Amniotic epithelial cell (primary cell): ENCODE data around the gene MAP3K4.
A peak's percentile ranks its signal among the peaks of the same experiment; 100 is the strongest.
"Not testable (repeated sequence)": the region's sequence is repeated elsewhere in the genome, so short reads cannot be mapped to it uniquely, and the experiment has no call there.

Experiments
- DNase-seq: peaks from one replicate; pipeline ENCODE4 v3.0.0-alpha.2; 2010; ENCODE audit warnings: low read depth

MAP3K4 gene

DNA sequence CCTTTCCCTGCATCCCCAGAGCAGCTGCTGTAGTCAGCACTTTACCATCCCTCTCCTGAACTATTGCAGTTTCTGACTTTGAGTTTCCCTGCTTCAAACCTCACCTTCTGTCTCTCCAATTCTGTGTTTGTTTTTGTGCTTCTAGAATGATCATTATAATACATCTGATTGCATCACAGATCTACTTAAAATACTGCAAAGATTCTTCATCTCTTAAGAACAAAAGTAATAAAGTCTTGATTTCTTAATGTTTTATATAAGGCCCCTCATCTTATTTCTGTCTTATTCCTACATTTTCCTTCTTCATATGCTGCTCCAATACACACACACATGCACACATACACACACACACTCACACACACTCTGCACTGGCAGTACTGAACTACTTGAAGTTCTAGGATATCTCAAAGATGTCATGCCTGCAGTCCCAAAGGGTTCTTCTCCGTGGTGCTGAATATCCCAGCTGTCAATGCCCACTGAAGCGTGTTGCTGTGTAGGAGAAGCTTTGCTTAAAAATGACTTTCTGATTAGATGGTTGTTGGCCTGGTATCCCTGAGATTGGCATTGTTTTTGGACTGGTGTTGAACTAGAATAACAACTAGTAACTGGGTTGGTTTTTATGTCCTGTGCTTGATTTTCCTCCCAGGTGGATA, 97.2 kb downstream of the MAP3K4 start:
- peak; percentile 42 for DNase-seq

DNA sequence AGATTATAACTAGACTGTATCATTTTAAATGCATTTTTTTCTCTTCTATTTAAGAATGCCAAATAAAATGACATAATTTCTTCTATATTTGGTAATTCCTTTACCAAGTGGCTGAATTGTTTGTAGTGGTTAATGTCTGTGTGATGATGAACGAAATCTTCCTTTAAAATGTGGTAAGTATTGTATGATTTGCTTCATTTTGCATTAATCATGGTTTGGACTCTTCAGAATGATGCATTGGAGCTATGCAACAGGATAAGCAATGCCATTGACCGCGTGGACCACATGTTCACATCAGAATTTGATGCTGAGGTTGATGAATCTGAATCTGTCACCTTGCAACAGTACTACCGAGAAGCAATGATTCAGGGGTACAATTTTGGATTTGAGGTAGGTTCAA, 99.6 kb downstream of the MAP3K4 start:
- DNase-seq: peak; percentile 61

DNA sequence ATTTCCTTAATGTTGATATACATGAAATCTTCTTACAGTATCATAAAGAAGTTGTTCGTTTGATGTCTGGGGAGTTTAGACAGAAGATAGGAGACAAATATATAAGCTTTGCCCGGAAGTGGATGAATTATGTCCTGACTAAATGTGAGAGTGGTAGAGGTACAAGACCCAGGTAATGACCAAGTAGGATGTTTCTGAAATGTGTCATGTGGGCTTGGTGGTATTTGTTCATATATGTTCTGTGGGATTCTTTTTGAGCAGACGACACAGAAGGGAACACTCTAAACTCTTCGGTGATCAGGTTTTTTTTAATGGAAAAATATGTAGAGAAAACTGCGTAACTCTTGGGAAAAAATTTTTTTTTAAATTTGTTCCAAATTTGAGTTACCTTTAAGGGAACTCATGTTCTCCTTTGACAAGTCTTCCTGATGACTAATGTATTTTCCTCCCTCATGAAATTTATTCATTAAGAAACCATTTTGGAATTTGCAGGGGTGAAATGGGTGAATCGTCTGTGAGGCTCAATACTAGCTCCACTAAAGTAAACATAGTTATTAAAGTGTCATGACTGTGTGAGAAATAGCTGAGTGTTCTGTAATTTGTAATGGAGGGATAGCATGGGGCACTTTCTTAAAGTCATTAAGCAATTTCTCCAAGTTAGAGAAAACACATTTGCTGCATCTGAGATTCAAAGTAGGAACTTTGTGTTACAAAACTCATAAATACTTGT, 100.6 kb downstream of the MAP3K4 start:
- DNase-seq: peak; percentile 84

DNA sequence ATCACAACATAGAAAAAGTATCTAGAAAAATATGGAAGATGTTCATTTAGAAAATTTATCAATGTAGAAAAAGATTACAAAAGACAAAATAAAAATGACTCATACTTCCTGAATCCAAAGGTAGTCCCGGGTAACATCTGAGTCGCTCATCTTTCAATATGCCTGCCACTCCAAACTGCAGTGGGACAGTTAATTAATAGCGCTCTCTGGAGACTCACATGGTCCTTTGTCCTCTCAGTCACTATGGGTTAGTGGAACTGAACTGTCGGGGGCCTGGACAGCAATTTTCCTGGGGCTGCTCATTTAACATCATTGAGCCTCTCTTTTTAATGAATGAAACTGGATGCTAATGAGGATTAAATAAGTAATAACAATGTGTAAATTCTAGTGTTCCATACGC, 103.4 kb downstream of the MAP3K4 start:
- no peak for DNase-seq

DNA sequence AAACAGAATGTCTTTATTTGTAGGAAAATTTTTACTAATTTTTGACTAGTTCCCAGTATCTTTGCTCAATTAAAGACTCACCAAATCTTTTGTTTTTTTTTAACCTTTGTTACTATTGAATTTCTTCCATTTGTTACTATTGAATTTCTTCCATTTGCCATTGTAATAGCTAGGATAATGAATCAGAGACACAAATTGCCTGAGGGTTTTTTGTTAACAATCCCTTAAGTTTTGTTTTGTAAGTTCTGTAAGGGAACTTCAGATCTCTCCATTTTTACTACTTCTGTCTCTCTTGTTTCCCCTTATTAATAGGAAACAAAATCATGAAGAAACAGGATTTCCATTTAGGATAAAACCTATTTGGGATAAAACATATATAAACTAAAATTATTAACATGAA, 104.3 kb downstream of the MAP3K4 start:
- DNase-seq: no peak

DNA sequence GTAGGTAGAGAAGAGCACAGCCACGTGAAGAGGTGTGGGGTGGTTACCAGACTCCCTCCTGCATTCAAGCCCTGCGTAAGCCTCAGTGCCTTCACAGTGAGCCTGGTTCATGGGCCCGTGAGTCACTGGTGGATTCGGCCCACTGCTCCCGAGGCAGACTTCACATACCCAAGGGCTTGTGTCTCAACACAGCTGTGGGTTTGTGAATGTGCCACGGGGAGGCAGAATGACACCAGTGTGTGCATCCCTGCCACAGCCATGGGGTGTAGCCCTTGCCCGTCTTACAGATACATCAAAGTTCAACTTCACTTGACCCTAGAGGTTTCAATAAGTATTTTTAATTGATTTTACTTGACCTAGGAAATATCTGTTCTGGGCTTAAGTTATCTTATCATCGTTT, 108.5 kb downstream of the MAP3K4 start:
- no peak for DNase-seq

DNA sequence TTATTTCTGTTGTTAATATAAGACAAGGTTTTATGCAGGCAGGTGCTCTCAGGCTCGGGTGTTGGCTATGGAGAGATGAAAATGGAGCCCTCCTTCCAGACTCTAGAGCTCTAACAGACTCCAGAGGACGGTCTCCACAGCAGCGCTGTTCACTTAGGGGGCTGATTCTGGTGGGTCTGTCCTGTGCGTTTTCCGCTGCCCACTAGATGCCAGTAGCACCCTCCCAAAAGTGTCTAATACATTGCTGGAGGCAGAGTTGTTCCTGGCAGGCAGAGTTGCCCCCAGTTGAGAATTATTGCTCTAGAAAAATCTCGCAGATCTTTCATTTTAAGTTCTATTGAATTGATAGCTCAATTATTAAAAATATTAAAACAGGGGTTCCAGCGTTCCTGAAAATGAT, 109.9 kb downstream of the MAP3K4 start:
- no peak for DNase-seq

DNA sequence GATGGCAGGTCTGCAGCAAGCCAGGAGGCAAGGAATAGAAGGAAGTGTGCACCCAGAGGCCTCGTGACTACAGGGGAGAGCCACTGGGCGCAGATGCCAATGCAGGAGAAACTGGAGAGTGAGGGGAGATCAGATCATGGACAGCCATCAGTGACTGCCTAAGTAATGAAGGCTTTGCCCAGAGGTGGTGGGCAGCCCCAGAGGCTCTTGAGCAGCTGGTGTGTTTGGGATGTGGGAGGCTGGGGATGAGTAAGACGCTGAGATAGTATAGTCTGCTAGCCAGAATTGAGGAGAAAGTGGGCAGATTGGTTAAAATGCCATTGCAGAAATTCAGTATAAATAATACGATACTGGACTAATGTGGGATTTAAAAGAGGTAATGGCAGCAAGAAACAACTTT, 111.9 kb downstream of the MAP3K4 start:
- no peak for DNase-seq

DNA sequence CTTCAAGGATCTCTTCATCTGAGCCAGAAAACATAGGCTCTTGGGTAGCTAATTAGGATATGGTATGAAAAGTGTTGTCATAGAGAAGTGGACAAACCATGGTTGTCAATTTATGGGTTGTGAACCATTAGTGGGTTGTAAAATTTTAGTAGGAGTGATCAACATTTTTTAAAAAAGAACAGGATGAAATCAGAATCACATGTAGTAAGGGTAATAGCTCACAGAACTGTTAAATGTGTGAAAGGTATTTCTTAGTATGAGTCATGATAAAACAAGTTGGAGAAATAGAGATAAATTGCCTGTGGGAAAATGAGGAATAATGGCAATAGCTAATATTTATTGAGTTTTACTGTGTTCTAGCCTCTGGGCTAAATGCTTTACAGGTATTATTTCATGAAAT, 113.4 kb downstream of the MAP3K4 start:
- DNase-seq: peak; percentile 41

DNA sequence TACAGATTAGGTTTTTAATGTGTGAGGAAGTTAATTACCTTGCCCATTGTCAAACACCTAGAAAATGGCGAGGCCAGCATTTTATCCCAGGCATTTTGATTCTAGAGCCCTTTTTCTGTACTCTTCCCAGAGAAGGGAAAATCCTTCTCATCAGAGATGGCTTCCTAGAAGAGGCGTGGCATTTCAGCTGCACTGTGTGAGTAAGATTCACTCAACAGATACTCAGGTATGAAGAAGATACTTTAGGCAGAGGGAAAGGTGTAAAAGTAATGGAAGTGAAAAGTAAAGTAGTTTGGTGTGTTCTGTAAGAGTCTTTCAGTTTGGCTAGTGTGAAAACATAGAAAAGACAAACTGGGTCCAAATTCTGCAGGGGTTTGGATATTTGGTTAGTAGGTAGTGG, 113.8 kb downstream of the MAP3K4 start:
- DNase-seq: no peak

DNA sequence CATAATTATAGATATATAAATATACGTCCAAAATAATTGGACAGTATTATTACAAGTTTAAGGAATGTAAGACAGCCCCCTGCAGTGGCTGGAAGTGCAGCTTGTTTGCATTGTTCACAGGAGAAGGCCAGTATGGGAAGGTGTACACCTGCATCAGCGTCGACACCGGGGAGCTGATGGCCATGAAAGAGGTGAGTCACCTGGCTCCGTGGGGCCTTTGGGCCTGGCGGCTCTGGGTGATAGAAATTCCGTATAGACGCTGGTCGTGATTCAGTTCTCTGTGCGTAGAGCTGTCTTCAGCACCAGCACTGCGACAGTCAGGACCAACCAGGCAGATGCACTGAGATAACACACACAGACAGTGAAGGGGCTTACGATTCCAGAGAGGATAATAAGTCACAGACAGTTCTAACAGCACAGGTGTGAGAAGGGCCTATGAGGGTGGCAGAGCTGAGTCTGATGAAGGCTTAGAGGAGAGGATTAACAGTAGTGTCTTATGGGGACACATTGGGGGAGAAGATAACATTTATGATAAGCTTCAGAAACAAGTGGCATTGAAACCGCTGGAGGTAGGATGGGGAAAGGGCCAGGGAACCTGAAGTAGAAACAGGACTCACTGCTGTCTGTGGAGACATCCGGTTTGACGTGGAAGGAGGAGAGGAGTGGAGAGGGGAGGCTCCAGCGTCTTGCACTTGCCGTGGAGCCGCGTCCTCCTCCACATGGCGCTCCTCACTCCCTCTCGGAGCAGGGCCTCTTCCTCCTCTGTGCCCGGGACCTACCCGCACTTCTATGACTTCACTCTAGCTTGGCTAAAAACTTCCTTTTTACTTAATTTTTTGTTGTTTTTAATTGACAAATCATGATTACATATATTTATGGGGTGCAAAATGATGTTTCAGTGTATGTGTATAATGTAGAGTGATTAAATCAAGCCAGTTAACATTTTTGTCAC, 116.5 kb downstream of the MAP3K4 start:
- no peak for DNase-seq

DNA sequence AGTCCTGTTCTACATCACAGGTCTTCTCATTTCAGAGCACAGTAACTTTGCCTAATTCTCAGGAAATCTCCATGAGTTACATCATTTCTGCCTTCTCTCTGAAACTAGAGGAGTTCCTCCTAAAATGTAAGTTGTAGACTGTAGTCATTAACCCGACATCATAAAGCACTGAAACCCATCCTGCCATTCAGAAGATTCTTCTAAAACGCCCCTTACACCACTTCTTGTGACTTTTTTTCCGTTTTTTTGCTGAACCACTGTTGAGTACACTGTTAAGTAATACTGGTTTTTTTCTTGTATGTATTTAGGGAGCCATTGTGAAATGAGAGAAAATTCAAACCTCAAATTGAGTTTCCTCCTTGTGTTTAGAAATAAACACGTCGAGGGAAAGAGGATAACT, 117.3 kb downstream of the MAP3K4 start:
- DNase-seq: no peak

DNA sequence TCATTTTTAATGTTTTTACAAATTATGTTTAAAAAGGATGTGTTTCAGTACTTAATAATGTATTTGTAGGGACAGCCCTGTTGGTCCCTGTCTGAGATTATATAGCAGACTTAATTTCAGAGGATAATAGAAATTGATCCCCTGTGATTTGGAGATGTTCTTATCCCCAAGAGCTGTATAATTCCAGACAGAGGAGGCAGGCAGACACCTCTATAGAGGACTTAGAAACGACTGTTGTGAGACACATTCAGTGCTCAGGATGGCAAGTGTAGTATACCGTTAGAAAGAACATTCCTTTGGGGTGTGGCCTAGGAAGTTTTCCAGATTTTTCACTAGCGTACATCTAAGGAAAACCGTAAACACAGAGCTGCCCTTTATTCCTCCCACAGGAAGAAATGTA, 117.8 kb downstream of the MAP3K4 start:
- DNase-seq: no peak

DNA sequence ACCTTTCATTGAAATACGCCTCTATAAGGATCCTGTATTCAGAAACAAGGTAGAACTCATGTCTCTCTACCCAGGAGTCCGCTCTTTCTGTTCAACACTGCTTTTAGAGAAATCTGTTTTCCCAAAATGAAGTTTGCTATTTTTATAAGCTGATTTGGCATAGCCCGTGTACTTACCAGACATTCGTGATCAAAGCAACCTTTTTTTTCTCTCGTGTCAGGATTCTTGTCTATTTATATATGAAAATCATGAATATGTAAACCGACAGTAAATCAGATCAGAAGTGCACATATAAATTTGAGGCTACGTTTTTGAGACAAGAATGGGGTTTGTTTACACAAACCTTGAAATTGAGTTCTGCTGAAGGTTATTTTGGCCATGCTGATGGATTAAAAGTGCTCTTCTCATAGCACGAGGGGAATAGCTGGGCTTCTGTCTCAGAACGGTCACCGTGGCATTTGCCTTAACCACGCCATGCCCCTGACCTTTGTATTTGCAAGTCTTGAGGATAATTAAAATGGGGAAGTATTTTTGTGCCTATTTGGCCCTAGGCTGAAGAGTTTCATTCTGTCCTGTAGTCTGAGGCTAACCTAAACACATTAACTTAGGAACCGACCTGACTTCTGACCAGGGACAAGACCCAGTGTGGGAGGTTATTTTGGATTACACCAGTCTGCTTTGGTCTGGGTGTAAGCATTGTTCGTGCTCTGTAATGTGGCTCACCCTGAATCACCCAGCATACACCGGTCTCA, 118.6 kb downstream of the MAP3K4 start:
- DNase-seq: no peak

DNA sequence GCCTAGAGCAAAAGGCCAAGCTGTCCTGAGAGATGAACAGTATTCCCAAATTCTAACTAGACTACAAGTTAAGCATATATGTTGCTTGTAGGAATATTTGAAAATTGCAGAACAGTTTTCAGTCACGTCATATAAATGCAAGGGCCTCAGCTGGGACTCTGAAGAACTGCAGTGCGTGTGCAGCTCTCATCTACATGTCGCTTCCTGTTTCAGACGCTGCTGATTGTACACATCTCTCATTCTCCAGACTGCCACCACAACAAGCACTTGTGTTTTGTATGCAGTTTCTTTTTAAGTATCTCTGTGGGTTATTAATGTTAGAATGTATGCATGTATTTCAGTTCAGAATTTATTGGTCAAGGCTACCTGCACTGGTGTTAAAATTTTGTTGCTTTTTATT, 119.7 kb downstream of the MAP3K4 start:
- no peak for DNase-seq

DNA sequence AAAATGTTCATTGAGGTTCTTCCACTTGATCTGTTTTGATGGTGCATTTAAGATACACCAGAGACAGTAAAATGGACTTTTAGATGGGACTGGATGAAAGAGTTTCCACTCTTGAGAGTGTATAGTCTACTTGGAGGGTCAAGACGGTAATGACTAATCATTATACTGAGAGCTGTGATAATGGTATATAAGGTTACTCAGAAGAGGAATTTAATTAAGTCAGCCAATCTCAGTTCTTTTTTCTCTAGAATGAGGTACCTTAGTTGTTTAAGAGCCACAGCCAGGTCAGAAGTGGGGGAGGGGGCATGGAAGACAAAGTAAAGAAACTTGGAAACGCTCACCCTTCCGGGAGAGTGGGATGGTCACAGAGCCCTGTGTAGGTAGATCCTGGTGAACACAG, 123.9 kb downstream of the MAP3K4 start:
- no peak for DNase-seq

DNA sequence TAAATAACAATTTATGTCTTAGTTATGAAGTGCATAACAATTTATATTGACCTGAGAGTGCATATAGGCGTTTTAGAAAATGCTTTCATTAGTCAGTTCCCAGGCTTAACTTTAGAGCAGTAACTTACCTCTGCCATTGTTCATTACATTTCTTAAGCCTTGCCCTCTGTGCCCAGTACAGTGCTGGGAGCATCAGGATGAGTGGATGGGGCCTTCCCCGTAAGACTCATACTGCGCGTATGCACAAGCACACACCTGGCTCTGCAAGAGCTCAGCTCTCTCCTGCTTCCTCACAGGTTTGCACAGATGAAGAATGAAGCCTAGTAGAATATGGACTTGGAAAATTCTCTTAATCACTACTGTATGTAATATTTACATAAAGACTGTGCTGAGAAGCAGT, 125.0 kb downstream of the MAP3K4 start:
- DNase-seq: no peak

DNA sequence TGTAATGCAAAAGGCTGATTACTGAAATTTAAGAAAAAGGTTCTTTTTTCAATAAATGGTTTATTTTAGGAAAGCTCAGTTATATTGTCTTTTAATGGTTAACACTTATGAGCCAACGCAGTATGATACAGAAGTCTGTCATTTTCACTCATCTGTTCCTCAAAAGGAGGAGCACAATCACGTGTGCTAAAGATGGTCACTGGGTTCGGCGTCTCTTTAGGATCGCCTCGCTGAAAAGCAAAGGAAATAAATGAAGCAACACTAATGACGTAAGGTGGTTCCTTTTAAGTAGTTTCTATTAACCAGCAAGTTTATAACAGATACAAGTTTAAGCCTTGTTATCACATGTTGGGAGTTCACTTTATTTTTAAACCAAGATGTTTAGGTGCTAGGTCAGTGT, 125.7 kb downstream of the MAP3K4 start:
- DNase-seq: no peak

DNA sequence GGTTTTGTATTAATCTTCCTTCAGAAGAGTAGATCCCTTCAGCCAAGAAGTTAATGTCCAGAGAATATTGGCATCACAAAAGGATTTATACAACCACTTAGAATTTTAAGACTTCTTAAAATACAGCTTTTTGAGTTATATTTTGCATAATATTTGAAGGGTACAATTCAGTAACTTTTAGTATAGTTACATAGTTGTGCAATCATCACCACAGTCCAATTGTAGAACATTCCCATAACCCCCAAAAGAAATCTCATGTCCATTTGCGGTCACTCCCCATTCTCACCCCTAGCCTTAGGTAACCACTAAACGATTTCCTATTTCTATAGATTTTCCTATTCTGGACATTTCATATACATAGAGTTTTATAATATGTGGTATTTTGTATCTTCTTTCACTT, 126.4 kb downstream of the MAP3K4 start:
- no peak for DNase-seq

DNA sequence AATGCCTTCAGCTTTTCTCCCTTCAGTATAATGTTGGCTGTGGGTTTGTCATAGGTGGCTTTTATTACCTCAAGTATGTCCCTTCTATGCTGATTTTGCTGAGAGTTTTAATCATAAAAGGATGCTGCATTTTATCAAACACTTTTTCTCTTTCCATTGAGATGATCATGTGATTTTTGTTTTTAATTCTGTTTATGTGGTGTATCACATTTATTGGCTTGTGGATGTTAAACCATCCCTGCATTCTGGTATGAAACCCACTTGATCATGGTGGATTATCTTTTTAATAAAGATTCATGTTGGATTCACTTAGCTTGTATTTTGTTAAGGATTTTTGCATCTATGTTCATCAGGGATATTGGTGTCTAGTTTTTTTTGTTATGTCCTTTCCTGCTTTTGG, 131.8 kb downstream of the MAP3K4 start:
- not testable (repeated sequence) for DNase-seq

DNA sequence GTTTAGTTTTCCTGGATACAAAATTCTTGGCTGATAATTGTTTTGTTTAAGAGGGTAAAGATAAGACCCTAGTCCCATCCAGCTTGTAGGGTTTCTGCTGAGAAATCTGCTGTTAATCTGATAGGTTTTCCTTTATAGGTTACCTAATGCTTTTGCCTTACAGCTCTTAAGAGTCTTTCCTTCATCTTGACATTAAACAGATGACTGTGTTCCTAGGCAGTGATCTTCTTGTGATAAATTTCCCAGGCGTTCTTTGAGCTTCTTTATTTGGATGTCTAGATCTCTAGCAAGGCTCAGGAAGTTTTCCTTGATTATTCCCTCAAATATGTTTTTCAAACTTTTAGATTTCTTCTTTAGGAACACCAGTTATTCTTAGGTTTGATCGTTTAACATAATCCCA, 134.0 kb downstream of the MAP3K4 start:
- peak; percentile 27 for DNase-seq

DNA sequence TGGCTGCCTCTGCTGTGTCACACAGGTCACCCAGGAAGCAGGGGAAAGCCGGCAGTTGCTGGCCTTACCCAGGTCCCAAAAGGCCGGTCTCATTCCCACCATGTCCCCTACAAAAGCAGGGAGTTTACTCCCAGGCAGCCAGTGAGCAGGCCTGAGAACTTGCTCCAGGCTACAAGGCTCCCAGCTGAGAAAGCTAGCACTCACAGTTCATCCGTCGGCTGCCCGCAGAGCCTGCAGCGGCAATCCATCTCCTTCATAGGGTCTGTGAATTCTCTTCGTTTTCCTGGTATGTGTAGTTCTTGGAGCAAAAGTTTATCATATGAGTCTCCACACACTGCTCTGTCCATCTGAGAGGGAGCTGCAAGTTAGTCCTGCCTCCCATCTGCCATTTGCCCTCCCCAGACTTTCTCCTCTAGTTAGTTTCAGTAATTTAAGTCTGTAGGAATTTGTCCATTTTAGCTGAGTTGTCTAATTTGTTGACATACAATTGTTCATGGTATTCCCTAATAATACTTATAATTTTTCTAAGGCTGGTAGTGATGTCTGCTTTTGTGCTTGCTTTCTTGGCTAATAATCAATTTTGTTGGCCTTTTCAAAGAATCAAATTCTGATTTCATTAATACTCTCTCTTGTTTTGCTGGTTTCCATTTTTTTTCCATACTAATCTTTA, 135.6 kb downstream of the MAP3K4 start:
- DNase-seq: no peak
